Fibroblast of mammary gland (primary cell): Measurements from ENCODE around the gene ZNF789.
A peak's percentile ranks its signal among the peaks of the same experiment; 100 is the strongest.

Experiments
- DNase-seq: peaks from one replicate; pipeline ENCODE4 v3.0.0-alpha.2; 2010; ENCODE audit warnings: low read depth
- H3K4me3 ChIP-seq: 2 replicates; pipeline ENCODE4 v1.5.1; 2011; ENCODE audit warnings: low read depth, mild to moderate bottlenecking, low read length, moderate library complexity; ENCODE audit not compliant: control insufficient read depth
- CTCF ChIP-seq: conservative IDR thresholded peaks from 2 replicates; pipeline ENCODE4 v1.5.1; 2011; ENCODE audit warnings: low read depth, low read length, inconsistent platforms; ENCODE audit not compliant: control insufficient read depth, insufficient read depth

ZNF789 gene

GRCh38 chr7:99457650-99458493 is 14.8 kb upstream of the ZNF789 start:
- no peak overlapping the region for H3K4me3 ChIP-seq
- no peak for DNase-seq
- no peak for TF ChIP-seq CTCF

GRCh38 chr7:99459087-99459486 is 13.6 kb upstream of the ZNF789 start:
- DNase-seq: peak; percentile 44
- no peak overlapping the region for H3K4me3 ChIP-seq
- peak; percentile 47 for TF ChIP-seq CTCF

- no peak overlapping the region for H3K4me3 ChIP-seq
- TF ChIP-seq CTCF: no peak
- no peak for DNase-seq
These were observed 12.0 kb upstream of the ZNF789 start for GRCh38 chr7:99460651-99461050.

GRCh38 chr7:99461221-99461620 is 11.5 kb upstream of the ZNF789 start:
- DNase-seq: no peak
- no peak overlapping the region for H3K4me3 ChIP-seq
- TF ChIP-seq CTCF: peak; percentile 9

GRCh38 chr7:99465421-99465768 is 7.3 kb upstream of the ZNF789 start:
- DNase-seq: no peak
- TF ChIP-seq CTCF: no peak
- peak overlapping the region; percentile 97 for H3K4me3 ChIP-seq

- no peak for DNase-seq
- H3K4me3 ChIP-seq: no peak overlapping the region
- TF ChIP-seq CTCF: no peak
These were observed 4.3 kb upstream of the ZNF789 start for GRCh38 chr7:99468336-99468918.
